Endothelial cell (in vitro differentiated cells): Measurements from ENCODE around the gene IFTAP. TPM values are rescaled to one million over a fixed set of nuclear protein-coding genes. Genes with fewer than 3 reads are reported as not detected.

Experiments used
- DNase-seq: peaks from one replicate; pipeline ENCODE4 v3.0.0; 2021; ENCODE audit warnings: low spot score
- H3K27ac Mint-ChIP-seq: one replicate; pipeline ENCODE4 v1.8.0; 2021; ENCODE audit warnings: mixed read lengths, inconsistent platforms; ENCODE audit not compliant: unreplicated experiment
- H3K27me3 Mint-ChIP-seq: one replicate; pipeline ENCODE4 v1.8.0; 2021; ENCODE audit warnings: mild to moderate bottlenecking, moderate library complexity, mixed read lengths, inconsistent platforms; ENCODE audit not compliant: unreplicated experiment
- H3K36me3 Mint-ChIP-seq: one replicate; pipeline ENCODE4 v1.8.0; 2021; ENCODE audit warnings: mild to moderate bottlenecking, low read depth, mixed read lengths, inconsistent platforms; ENCODE audit not compliant: unreplicated experiment
- H3K4me1 Mint-ChIP-seq: one replicate; pipeline ENCODE4 v1.8.0; 2021; ENCODE audit warnings: mild to moderate bottlenecking, mixed read lengths, inconsistent platforms; ENCODE audit not compliant: unreplicated experiment
- H3K4me3 Mint-ChIP-seq: one replicate; pipeline ENCODE4 v1.8.0; 2021; ENCODE audit warnings: mild to moderate bottlenecking, mixed read lengths, inconsistent platforms; ENCODE audit not compliant: unreplicated experiment
- H3K9me3 Mint-ChIP-seq: one replicate; pipeline ENCODE4 v1.8.0; 2021; ENCODE audit warnings: mixed read lengths, inconsistent platforms; ENCODE audit not compliant: unreplicated experiment
- CTCF ChIP-seq: fragments of 200-600 bp; sonication (generic); IDR thresholded peaks from one replicate; pipeline ENCODE4 v1.5.0; 2021; ENCODE audit warnings: antibody characterized with exemption; ENCODE audit not compliant: unreplicated experiment
- total RNA-seq: library from RNA; stranded (reverse); fragmentation: NEBNext Ultra II Directional; extraction: Animal tissue kit (Norgen Biotek cat#: 25700); gene quantifications from one replicate; pipeline ENCODE4 v1.2.1, GENCODE V29; 2021; ENCODE audit not compliant: unreplicated experiment

IFTAP gene
- total RNA-seq, 1 donor from 2014 or later, result 21.0 TPM

GRCh38 chr11:36699271-36699670 is 105.0 kb downstream of the IFTAP start:
- no peak for TF ChIP-seq CTCF
- Mint-ChIP-seq H3K36me3 (no peaks in the 10 kb centered on the region), H3K27me3 (peaks cover 3% of the 10 kb centered on the region), H3K4me1 (peaks cover 5% of the 10 kb centered on the region), H3K9me3 (no peaks in the 10 kb centered on the region), H3K27ac (no peak overlapping the region), H3K4me3 (no peak overlapping the region)
- DNase-seq, result no peak

GRCh38 chr11:36700246-36700645 is 105.9 kb downstream of the IFTAP start:
- H3K9me3 Mint-ChIP-seq, result no peaks in the 10 kb centered on the region
- H3K4me1 Mint-ChIP-seq, result peaks cover 5% of the 10 kb centered on the region
- no peak for TF ChIP-seq CTCF
- H3K27me3 Mint-ChIP-seq, result peaks cover 3% of the 10 kb centered on the region
- DNase-seq, result no peak
- no peak overlapping the region for H3K4me3 Mint-ChIP-seq
- H3K36me3 Mint-ChIP-seq, result no peaks in the 10 kb centered on the region
- no peak overlapping the region for H3K27ac Mint-ChIP-seq

- H3K27me3 Mint-ChIP-seq, result peaks cover 3% of the 10 kb centered on the region
- H3K4me1 Mint-ChIP-seq, result peaks cover 5% of the 10 kb centered on the region
- no peak overlapping the region for H3K27ac Mint-ChIP-seq
- peak; percentile 44 for DNase-seq
- no peaks in the 10 kb centered on the region for H3K36me3 Mint-ChIP-seq
- no peak overlapping the region for H3K4me3 Mint-ChIP-seq
- H3K9me3 Mint-ChIP-seq, result no peaks in the 10 kb centered on the region
- peak; percentile 72 for TF ChIP-seq CTCF
These were observed 108.2 kb downstream of the IFTAP start for GRCh38 chr11:36702330-36703054.

GRCh38 chr11:36703055-36703404 is 108.7 kb downstream of the IFTAP start:
- peaks cover 5% of the 10 kb centered on the region for H3K4me1 Mint-ChIP-seq
- H3K4me3 Mint-ChIP-seq, result no peak overlapping the region
- H3K36me3 Mint-ChIP-seq, result no peaks in the 10 kb centered on the region
- H3K9me3 Mint-ChIP-seq, result no peaks in the 10 kb centered on the region
- DNase-seq, result no peak
- H3K27ac Mint-ChIP-seq, result no peak overlapping the region
- no peak for TF ChIP-seq CTCF
- H3K27me3 Mint-ChIP-seq, result peaks cover 3% of the 10 kb centered on the region

Other genes starting within 250 kb of the IFTAP start
- gene TRAF6, start 84.2 kb upstream of the IFTAP start, total RNA-seq, result 20.4 TPM
- gene RAG1, start 26.5 kb upstream of the IFTAP start, total RNA-seq, result 3.9 TPM
- not detected for gene RAG2, start 3.7 kb downstream of the IFTAP start, total RNA-seq